H1 (cell line): ENCODE results near the gene MYO1A. TPM values are rescaled to one million over a fixed set of nuclear protein-coding genes. Genes with fewer than 3 reads are reported as not detected.

ENCODE experiments used
- CTCF ChIA-PET: fragments of 300-600 bp; sonication (Branson Sonifier 250); formaldehyde crosslinking; loops from one replicate; lab custom pipeline; 2021; ENCODE audit not compliant: partially characterized antibody; lab: Charles Lee
- POLR2A ChIA-PET: fragments of 300-600 bp; sonication (Branson Sonifier 250); formaldehyde crosslinking; loops from one replicate; lab custom pipeline; 2021; ENCODE audit warnings: inconsistent platforms; ENCODE audit not compliant: partially characterized antibody; lab: Charles Lee
- DNase-seq, 2 experiments: peaks; one replicate each; pipeline versions ENCODE4 v3.0.0 to v3.0.0-alpha.2; 2010 to 2022; ENCODE audit warnings: low spot score in 2 of 2, low read depth in 1 of 2, mixed read lengths in 1 of 2
- FAIRE-seq: peaks from 2 replicates; lab custom pipeline; 2011; peaks lifted over from hg19 to GRCh38; lab: Jason Lieb, UNC
- H2AFZ ChIP-seq: 2 replicates; pipeline ENCODE4 v1.8.1; 2012; ENCODE audit warnings: low read length, inconsistent platforms
- H2AK5ac ChIP-seq: 2 replicates; pipeline ENCODE4 v1.6.1; 2013; ENCODE audit warnings: low read depth, low read length
- H2BK120ac ChIP-seq: replicated peaks from 2 replicates; pipeline ENCODE3; 2013; ENCODE audit warnings: low read depth, low read length, inconsistent platforms
- H2BK12ac ChIP-seq: 2 replicates; pipeline ENCODE4 v1.6.1; 2013; ENCODE audit warnings: low read depth, low read length
- H2BK15ac ChIP-seq: 2 replicates; pipeline ENCODE4 v1.6.1; 2013; ENCODE audit warnings: low read length
- H2BK20ac ChIP-seq: 2 replicates; pipeline ENCODE4 v1.6.1; 2013; ENCODE audit warnings: low read length
- H2BK5ac ChIP-seq: 2 replicates; pipeline ENCODE4 v1.6.1; 2013; ENCODE audit warnings: low read depth, low read length
- H3K14ac ChIP-seq: 2 replicates; pipeline ENCODE4 v1.6.1; 2013; ENCODE audit warnings: inconsistent platforms; ENCODE audit not compliant: insufficient read length
- H3K18ac ChIP-seq: 2 replicates; pipeline ENCODE4 v1.6.1; 2013; ENCODE audit warnings: low read length; ENCODE audit errors: extremely low read depth
- H3K23ac ChIP-seq: 2 replicates; pipeline ENCODE4 v1.6.1; 2013; ENCODE audit warnings: inconsistent platforms; ENCODE audit not compliant: insufficient read length
- H3K23me2 ChIP-seq: 2 replicates; pipeline ENCODE4 v1.6.1; 2013; ENCODE audit warnings: low read depth, low read length
- H3K27ac ChIP-seq: 2 replicates; pipeline ENCODE4 v1.6.1; 2011; ENCODE audit warnings: low read depth, low read length, inconsistent platforms
- H3K27me3 ChIP-seq, 4 experiments: replicated peaks in 1 of 4; 1 replicate in 1 of 4; 2 replicates in 3 of 4; pipeline versions ENCODE4 v1.6.1 to v1.8.1; 2011 to 2013; ENCODE audit warnings: low read length in 3 of 4, mild to moderate bottlenecking in 3 of 4, inconsistent platforms in 2 of 4, mixed read lengths in 2 of 4, moderate library complexity in 1 of 4; ENCODE audit not compliant: control insufficient read depth in 3 of 4, insufficient read depth in 3 of 4; ENCODE audit errors: extremely low read depth in 1 of 4
- H3K36me3 ChIP-seq, 4 experiments: 2 replicates each; pipeline versions ENCODE4 v1.6.1 to v1.8.1; 2011 to 2013; ENCODE audit warnings: mild to moderate bottlenecking in 4 of 4, low read length in 3 of 4, moderate library complexity in 2 of 4, control low read depth in 1 of 4, inconsistent platforms in 1 of 4; ENCODE audit not compliant: insufficient read depth in 4 of 4, control insufficient read depth in 2 of 4
- H3K4ac ChIP-seq: replicated peaks from 2 replicates; pipeline ENCODE3; 2013; ENCODE audit warnings: low read length, low read depth, mixed read lengths, inconsistent platforms; ENCODE audit not compliant: insufficient read length
- H3K4me1 ChIP-seq, 4 experiments: replicated peaks in 1 of 4; 1 replicate in 1 of 4; 2 replicates in 3 of 4; pipeline versions ENCODE4 v1.6.1 to v1.8.1; 2011 to 2013; ENCODE audit warnings: low read length in 3 of 4, inconsistent platforms in 2 of 4, mixed read lengths in 1 of 4; ENCODE audit not compliant: insufficient read depth in 4 of 4, control insufficient read depth in 3 of 4
- H3K4me2 ChIP-seq, 2 experiments: 2 replicates each; pipeline versions ENCODE4 v1.6.1 to v1.8.1; 2011 to 2013; ENCODE audit warnings: low read depth in 2 of 2, low read length in 2 of 2, control low read depth in 1 of 2, inconsistent platforms in 1 of 2, mild to moderate bottlenecking in 1 of 2; ENCODE audit not compliant: insufficient read depth in 1 of 2
- H3K4me3 ChIP-seq, 4 experiments: fragments of 200-600, 300-600 bp in 1 of 4; sonication (generic), shearing (Covaris generic), sonication (Bioruptor Twin) in 1 of 4; 2 replicates each; pipeline versions ENCODE4 v1.5.1 to v1.8.1; 2011 to 2016; ENCODE audit warnings: low read length in 4 of 4, low read depth in 3 of 4, control low read depth in 2 of 4, inconsistent platforms in 2 of 4, mild to moderate bottlenecking in 2 of 4, mixed read lengths in 1 of 4, moderate library complexity in 1 of 4; ENCODE audit not compliant: insufficient read depth in 2 of 4; ENCODE audit errors: extremely low read depth in 1 of 4
- H3K56ac ChIP-seq: replicated peaks from 2 replicates; pipeline ENCODE3; 2013; ENCODE audit warnings: low read depth, mild to moderate bottlenecking, mixed read lengths, low read length, inconsistent platforms; ENCODE audit not compliant: insufficient read length
- H3K79me1 ChIP-seq: 2 replicates; pipeline ENCODE4 v1.6.1; 2013; ENCODE audit warnings: low read depth, low read length, control low read depth
- H3K79me2 ChIP-seq, 2 experiments: 2 replicates each; pipeline versions ENCODE4 v1.6.1 to v1.8.1; 2012 to 2013; ENCODE audit warnings: low read length in 2 of 2, mild to moderate bottlenecking in 2 of 2, inconsistent platforms in 1 of 2; ENCODE audit not compliant: insufficient read depth in 2 of 2, control insufficient read depth in 1 of 2
- H3K9ac ChIP-seq, 4 experiments: replicated peaks in 1 of 4; 1 replicate in 1 of 4; 2 replicates in 3 of 4; pipeline versions ENCODE4 v1.6.1 to v1.8.1; 2011 to 2013; ENCODE audit warnings: low read depth in 3 of 4, low read length in 3 of 4, control low read depth in 2 of 4, mild to moderate bottlenecking in 2 of 4, moderate library complexity in 2 of 4, inconsistent platforms in 1 of 4; ENCODE audit errors: extremely low read depth in 1 of 4
- H3K9me3 ChIP-seq, 2 experiments: 2 replicates each; pipeline versions ENCODE4 v1.6.1 to v1.8.1; 2012 to 2013; ENCODE audit warnings: mild to moderate bottlenecking in 2 of 2, moderate library complexity in 2 of 2, control low read depth in 1 of 2, inconsistent platforms in 1 of 2, low read depth in 1 of 2, low read length in 1 of 2, mixed read lengths in 1 of 2; ENCODE audit not compliant: insufficient read depth in 2 of 2
- H4K20me1 ChIP-seq, 2 experiments: replicated peaks in 1 of 2; 2 replicates each; pipeline versions ENCODE3 to v1.8.1; 2011 to 2013; ENCODE audit warnings: inconsistent platforms in 2 of 2, low read length in 2 of 2, mild to moderate bottlenecking in 1 of 2; ENCODE audit not compliant: insufficient read depth in 2 of 2, control insufficient read depth in 1 of 2
- H4K5ac ChIP-seq: 2 replicates; pipeline ENCODE4 v1.6.1; 2013; ENCODE audit warnings: low read length, low read depth, mixed read lengths, inconsistent platforms; ENCODE audit not compliant: insufficient read length
- H4K8ac ChIP-seq: 2 replicates; pipeline ENCODE4 v1.8.0; 2013; ENCODE audit warnings: mild to moderate bottlenecking, moderate library complexity, low read length, inconsistent platforms; ENCODE audit not compliant: insufficient read depth; ENCODE audit errors: extremely low read depth
- H4K91ac ChIP-seq: replicated peaks from 2 replicates; pipeline ENCODE3; 2013; ENCODE audit warnings: low read length, mixed read lengths, inconsistent platforms; ENCODE audit not compliant: insufficient read length
- HDAC6 ChIP-seq: IDR thresholded peaks from one replicate; pipeline ENCODE4 v1.7.1; 2012; ENCODE audit warnings: low read depth, mild to moderate bottlenecking, inconsistent platforms, low read length, moderate library complexity
- NRF1 ChIP-seq: IDR thresholded peaks from 2 replicates; pipeline ENCODE4 v1.6.1; 2011; ENCODE audit warnings: mild to moderate bottlenecking, low read depth, low read length, improper control_type of control experiment
- RNF2 ChIP-seq: fragments of 200-900, 300-1000 bp; sonication (generic); IDR thresholded peaks from 2 replicates; pipeline ENCODE4 v1.7.1; 2016; ENCODE audit warnings: borderline replicate concordance, low read depth, mild to moderate bottlenecking, antibody characterized with exemption, low read length; ENCODE audit not compliant: poor library complexity, severe bottlenecking; ENCODE audit errors: missing control alignments
- SUZ12 ChIP-seq: fragments of 200-600 bp; sonication (generic); IDR thresholded peaks from 2 replicates; pipeline ENCODE4 v1.6.1; 2012; ENCODE audit warnings: mild to moderate bottlenecking, inconsistent platforms, low read length, moderate library complexity, mixed read lengths
- YY1 ChIP-seq: IDR thresholded peaks from 2 replicates; pipeline ENCODE4 v1.6.1; 2011; ENCODE audit warnings: low read depth, mild to moderate bottlenecking, low read length
- WGBS, 2 experiments: shearing (Covaris generic) in 1 of 2; methylation state at CpG; one replicate each; pipeline versions ENCODE4 v1.1.6 to v1.1.7; 2013 to 2015; ENCODE audit warnings: low lambda C conversion rate in 2 of 2, mixed read lengths in 2 of 2, inconsistent platforms in 1 of 2, low coverage in 1 of 2, missing lambda C conversion rate in 1 of 2; ENCODE audit not compliant: insufficient replicate concordance in 2 of 2, insufficient coverage in 1 of 2, insufficient read length in 1 of 2; ENCODE audit errors: extremely low coverage in 1 of 2, missing lambda C conversion rate in 1 of 2; 5-methylcytosine and 5-hydroxymethylcytosine counted together
- polyA plus RNA-seq, 7 experiments: library from polyadenylated mRNA; depleted of rRNA in 3 of 7; stranded (reverse) in 5 of 7; unstranded in 2 of 7; fragments of >200 nt in 5 of 7; fragments of 200-250 nt in 2 of 7; gene quantifications; 1 replicate in 5 of 7; 2 replicates in 1 of 7; 4 replicates in 1 of 7; pipeline versions ENCODE4 v1.2.1 to v1.2.3, GENCODE V29; 2011 to 2013; ENCODE audit warnings: missing spikeins in 2 of 7, mixed read lengths in 2 of 7
- total RNA-seq: library from RNA; stranded (reverse); fragmentation: NEBNext Ultra II Directional; extraction: Animal tissue kit (Norgen Biotek cat#: 25700); gene quantifications from 2 replicates; pipeline ENCODE4 v1.2.1, GENCODE V29; 2021

Gene MYO1A
- total and polyA plus RNA-seq, 2 of the 8 experiments (the other 6 are each of a cell fraction or from before 2014, with no cell fraction given), result 0.54 to 0.77 TPM

GRCh38 chr12:57096748-57097553 lies 47.0 kb upstream of the MYO1A start:
- FAIRE-seq, result no peak
- no peak overlapping the region for H4K91ac ChIP-seq
- POLR2A ChIA-PET, result interaction anchor here (1.2 to 16.5 kb wide), 7 partner anchors 8 to 45 kb away, joined by 3 to 352 read pairs (median 4); partner anchors contain the start of genes LRP1, NAB2 and STAT6

More at GRCh38 chr12:57096748-57097553, 47.0 kb upstream of the MYO1A start:
- Histone ChIP-seq H3K4me2 (no peak overlapping the region), H3K36me3 (peaks cover 6 to 24% (median 14%) of the 10 kb centered on the region in 4 experiments), H4K20me1 (peaks cover 0 to 2% of the 10 kb centered on the region in 2 experiments), H2BK120ac (no peak overlapping the region), H4K5ac (no peak overlapping the region), H2AK5ac (no peak overlapping the region), H3K9me3 (no peaks in the 10 kb centered on the region), H3K14ac (no peak overlapping the region), H2BK12ac (no peak overlapping the region), H3K27ac (no peak overlapping the region), H2BK5ac (peak overlapping the region; percentile 75; the same call in 1 of the 2 replicates), H3K23ac (no peak overlapping the region), H3K56ac (no peak overlapping the region), H2BK20ac (no peak overlapping the region), H3K23me2 (no peaks in the 10 kb centered on the region), H3K27me3 (no peaks in the 10 kb centered on the region), H3K4me1 (peaks cover 0 to 21% (median 15%) of the 10 kb centered on the region in 4 experiments; a peak in 6 of 7 replicates), H3K79me2 (no peaks in the 10 kb centered on the region; a peak in 1 of 4 replicates), H3K9ac (no peak overlapping the region), H3K4me3 (no peak overlapping the region), H3K79me1 (no peaks in the 10 kb centered on the region; the same call in 1 of the 2 replicates), H3K4ac (no peak overlapping the region), H2BK15ac (no peak overlapping the region), H3K18ac (no peak overlapping the region), H4K8ac (no peak overlapping the region), H2AFZ (no peak overlapping the region)
- DNase-seq, result no peak
- TF ChIP-seq HDAC6, result no peak
- no peak for TF ChIP-seq YY1
- TF ChIP-seq SUZ12, result no peak
- no peak for TF ChIP-seq NRF1
- TF ChIP-seq RNF2, result no peak
- CTCF ChIA-PET, result interaction anchor here (0.9 to 14.0 kb wide), 13 partner anchors 9 to 146 kb away, joined by 3 to 325 read pairs (median 5); partner anchors contain the start of gene STAT6
- 93% methylated on average over 8 of the region's 8 CpGs; no CpG with 5 or more reads in 1 of the 2 experiments for WGBS, 2 experiments
